GM19025 (cell line): ENCODE measurements around the gene TRAK1.

Experiments
- ATAC-seq: cut with Tn5 transposase; IDR thresholded peaks from one replicate; pipeline ENCODE4 v1.9.1; 2021; ENCODE audit warnings: mild to moderate bottlenecking, low read depth, moderate library complexity; ENCODE audit not compliant: unreplicated experiment

Gene TRAK1

GRCh38 chr3:42270561-42270960 lies 179.4 kb downstream of the TRAK1 start:
- ATAC-seq = no peak

DNA sequence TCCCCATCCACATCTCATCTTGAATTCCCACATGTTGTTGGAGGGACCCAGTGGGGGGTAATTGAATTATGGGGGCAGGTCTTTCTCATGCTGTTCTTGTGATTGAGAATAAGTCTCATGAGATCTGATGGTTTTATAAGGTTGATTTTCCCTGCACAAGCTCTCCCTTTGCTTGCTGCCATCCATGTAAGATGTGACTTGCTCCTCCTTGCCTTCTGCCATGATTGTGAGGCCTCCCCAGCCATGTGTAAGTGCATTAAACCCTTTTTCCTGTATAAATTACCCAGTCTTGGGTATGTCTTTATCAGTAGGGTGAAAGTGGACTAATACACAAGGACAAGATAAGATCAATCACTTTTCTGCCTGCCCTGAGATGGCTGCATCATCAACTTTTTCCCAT lies 180.6 kb downstream of the TRAK1 start:
- no peak for ATAC-seq

GRCh38 chr3:42273361-42273760 lies 182.2 kb downstream of the TRAK1 start:
- ATAC-seq = no peak

- ATAC-seq = no peak
Measured at GRCh38 chr3:42274266-42274665, 183.1 kb downstream of the TRAK1 start.

DNA sequence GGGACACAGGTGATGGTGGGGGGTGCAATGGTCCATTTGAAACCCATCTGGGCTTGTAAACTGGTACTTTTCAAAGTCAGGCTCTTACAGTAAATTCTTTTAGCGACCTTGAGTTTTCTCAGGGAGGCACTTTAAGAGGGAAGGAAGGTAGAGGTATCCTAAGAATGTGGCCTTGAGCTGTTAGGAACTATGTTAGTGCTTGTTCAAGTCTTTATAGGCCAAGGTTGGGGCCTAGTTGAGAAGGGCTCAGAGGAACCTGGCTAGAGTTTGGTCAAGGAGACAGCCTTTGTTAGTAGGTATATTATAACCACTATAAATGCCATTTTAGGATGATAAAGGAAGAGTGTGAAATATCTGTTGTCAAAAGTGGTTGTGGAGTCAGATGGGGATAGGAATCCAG lies 184.1 kb downstream of the TRAK1 start:
- ATAC-seq = no peak
